Measurements from ENCODE around the gene CCDC13. TPM values are rescaled to one million over a fixed set of nuclear protein-coding genes. Genes with fewer than 3 reads are reported as not detected.

Gene CCDC13
- total RNA-seq, 1 experiment from 2014 or later, result 2.3 TPM

GRCh38 chr3:42751609-42752008 is 21.4 kb downstream of the CCDC13 start (continued):
- TF ChIP-seq SP1 (IDR thresholded peaks at IDR 0.05; ENCODE audit: low read depth) (no peak), SIN3A (IDR thresholded peaks at IDR 0.05; ENCODE audit: low read depth) (no peak), EGR1 (IDR thresholded peaks at IDR 0.05; ENCODE audit: low read depth) (no peak), JUND (IDR thresholded peaks at IDR 0.05) (no peak), TCF7L2 (IDR thresholded peaks at IDR 0.05; ENCODE audit: borderline replicate concordance, extremely low read depth, insufficient read depth, insufficient read length) (no peak)

GRCh38 chr3:42750834-42751233 is 22.2 kb downstream of the CCDC13 start:
- H3K9ac ChIP-seq (ENCODE audit: low read length), result no peak overlapping the region
- ChIA-PET RAD21 (ENCODE audit: low non-redundant PET in 1 of 2, low total read pairs in 2 of 2, uncharacterized antibody in 2 of 2, unreplicated experiment in 2 of 2) (no interaction called here), CTCF (no interaction called here), POLR2A (no interaction called here)
- H2AFZ ChIP-seq (ENCODE audit: low read depth, low read length, poor library complexity, severe bottlenecking), result no peak overlapping the region
- TF ChIP-seq JUND (IDR thresholded peaks at IDR 0.05), result no peak
- no peak for TF ChIP-seq EZH2phosphoT487 (IDR thresholded peaks at IDR 0.05; ENCODE audit: borderline replicate concordance)
- TF ChIP-seq REST (IDR thresholded peaks at IDR 0.05; ENCODE audit: low read depth), result no peak
- no peak for TF ChIP-seq RAD21 (IDR thresholded peaks at IDR 0.05; ENCODE audit: low read depth)
- TF ChIP-seq EGR1 (IDR thresholded peaks at IDR 0.05; ENCODE audit: low read depth), result no peak
- TF ChIP-seq, protein P1, sequence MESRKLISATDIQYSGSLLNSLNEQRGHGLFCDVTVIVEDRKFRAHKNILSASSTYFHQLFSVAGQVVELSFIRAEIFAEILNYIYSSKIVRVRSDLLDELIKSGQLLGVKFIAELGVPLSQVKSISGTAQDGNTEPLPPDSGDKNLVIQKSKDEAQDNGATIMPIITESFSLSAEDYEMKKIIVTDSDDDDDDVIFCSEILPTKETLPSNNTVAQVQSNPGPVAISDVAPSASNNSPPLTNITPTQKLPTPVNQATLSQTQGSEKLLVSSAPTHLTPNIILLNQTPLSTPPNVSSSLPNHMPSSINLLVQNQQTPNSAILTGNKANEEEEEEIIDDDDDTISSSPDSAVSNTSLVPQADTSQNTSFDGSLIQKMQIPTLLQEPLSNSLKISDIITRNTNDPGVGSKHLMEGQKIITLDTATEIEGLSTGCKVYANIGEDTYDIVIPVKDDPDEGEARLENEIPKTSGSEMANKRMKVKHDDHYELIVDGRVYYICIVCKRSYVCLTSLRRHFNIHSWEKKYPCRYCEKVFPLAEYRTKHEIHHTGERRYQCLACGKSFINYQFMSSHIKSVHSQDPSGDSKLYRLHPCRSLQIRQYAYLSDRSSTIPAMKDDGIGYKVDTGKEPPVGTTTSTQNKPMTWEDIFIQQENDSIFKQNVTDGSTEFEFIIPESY (IDR thresholded peaks at IDR 0.05; ENCODE audit: extremely low read depth, insufficient replicate concordance, low read length), result no peak
- no peak for TF ChIP-seq ZFX (IDR thresholded peaks at IDR 0.05)
- no peak for TF ChIP-seq TCF7L2 (IDR thresholded peaks at IDR 0.05; ENCODE audit: borderline replicate concordance, extremely low read depth, insufficient read depth, insufficient read length)
- TF ChIP-seq CBX3 (IDR thresholded peaks at IDR 0.05; ENCODE audit: low read depth), result no peak
- intact Hi-C loops (cut with micrococcal nuclease), result no loop called here
- no peaks in the 10 kb centered on the region for H4K20me1 ChIP-seq (ENCODE audit: insufficient read depth)
- no peaks in the 10 kb centered on the region for H3K9me2 ChIP-seq (ENCODE audit: insufficient read depth)
- no peak overlapping the region for H3K27ac ChIP-seq (ENCODE audit: low read depth, low read length)
- no peaks in the 10 kb centered on the region for H3K79me2 ChIP-seq (ENCODE audit: insufficient read depth, low read length)
- no peak for DNase-seq (ENCODE audit: low read depth, low spot score)
- H3K4me2 ChIP-seq (ENCODE audit: low read length), result no peak overlapping the region
- H3K36me3 ChIP-seq (ENCODE audit: control insufficient read depth in 1 of 2, insufficient read depth in 2 of 2, low read length in 2 of 2), result no peaks in the 10 kb centered on the region
- H3K27me3 ChIP-seq (ENCODE audit: insufficient read depth, low read length), result no peaks in the 10 kb centered on the region
- ATAC-seq, result no peak
- BruUV-seq (replicated peaks), result no TSS peak
- 0 out of 4 replicates have a peak, but pooled peaks cover 0 to 3% of the 10 kb centered on the region in 2 experiments for H3K4me1 ChIP-seq (ENCODE audit: control insufficient read depth in 1 of 2, insufficient read depth in 2 of 2, low read length in 2 of 2)
- H3K4me3 ChIP-seq (replicated peaks in 1 of 2; ENCODE audit: low read depth in 1 of 2, low read length in 2 of 2), result no peak overlapping the region
- H3K9me3 ChIP-seq (ENCODE audit: control insufficient read depth in 1 of 2, insufficient read depth in 1 of 2, low read depth in 1 of 2, low read length in 2 of 2), result no peaks in the 10 kb centered on the region

All from HCT116 (cell line).